Parathyroid adenoma (tissue), 2 donors: ENCODE measurements around the gene CECR2.

Experiments
- H2AFZ ChIP-seq: fragments of 300-600 bp; sonication (generic); one replicate; pipeline ENCODE4 v1.7.0; 2017; ENCODE audit warnings: antibody characterized with exemption, mild to moderate bottlenecking
- H3K27ac ChIP-seq: fragments of 300-600 bp; sonication (generic); one replicate; pipeline ENCODE4 v1.7.0; 2017
- H3K27me3 ChIP-seq: fragments of 300-600 bp; sonication (generic); one replicate; pipeline ENCODE4 v1.7.0; 2017; ENCODE audit warnings: low read length; ENCODE audit not compliant: control insufficient read depth, insufficient read depth
- H3K36me3 ChIP-seq: fragments of 300-600 bp; sonication (generic); one replicate; pipeline ENCODE4 v1.7.0; 2017; ENCODE audit warnings: low read length; ENCODE audit not compliant: control insufficient read depth, insufficient read depth
- H3K4me1 ChIP-seq: fragments of 300-600 bp; sonication (generic); one replicate; pipeline ENCODE4 v1.7.0; 2017; ENCODE audit warnings: control low read depth
- H3K4me2 ChIP-seq: fragments of 300-600 bp; sonication (generic); one replicate; pipeline ENCODE4 v1.7.0; 2017; ENCODE audit warnings: low read length
- H3K4me3 ChIP-seq: fragments of 300-600 bp; sonication (generic); one replicate; pipeline ENCODE4 v1.7.0; 2017; ENCODE audit warnings: low read depth, low read length
- H3K79me2 ChIP-seq: fragments of 300-600 bp; sonication (generic); one replicate; pipeline ENCODE4 v1.7.0; 2017; ENCODE audit warnings: control low read depth
- H3K9ac ChIP-seq: fragments of 300-600 bp; sonication (generic); one replicate; pipeline ENCODE4 v1.7.0; 2017; ENCODE audit warnings: mild to moderate bottlenecking
- H3K9me3 ChIP-seq: fragments of 300-600 bp; sonication (generic); one replicate; pipeline ENCODE4 v1.7.0; 2017; ENCODE audit warnings: low read length; ENCODE audit not compliant: control insufficient read depth
- CTCF ChIP-seq: fragments of 300-600 bp; sonication (generic); IDR thresholded peaks from one replicate; pipeline ENCODE4 v1.7.0; 2017; ENCODE audit warnings: antibody characterized with exemption, mild to moderate bottlenecking
- donor health status: primary hyperparathyroidism.

The CECR2 gene

DNA sequence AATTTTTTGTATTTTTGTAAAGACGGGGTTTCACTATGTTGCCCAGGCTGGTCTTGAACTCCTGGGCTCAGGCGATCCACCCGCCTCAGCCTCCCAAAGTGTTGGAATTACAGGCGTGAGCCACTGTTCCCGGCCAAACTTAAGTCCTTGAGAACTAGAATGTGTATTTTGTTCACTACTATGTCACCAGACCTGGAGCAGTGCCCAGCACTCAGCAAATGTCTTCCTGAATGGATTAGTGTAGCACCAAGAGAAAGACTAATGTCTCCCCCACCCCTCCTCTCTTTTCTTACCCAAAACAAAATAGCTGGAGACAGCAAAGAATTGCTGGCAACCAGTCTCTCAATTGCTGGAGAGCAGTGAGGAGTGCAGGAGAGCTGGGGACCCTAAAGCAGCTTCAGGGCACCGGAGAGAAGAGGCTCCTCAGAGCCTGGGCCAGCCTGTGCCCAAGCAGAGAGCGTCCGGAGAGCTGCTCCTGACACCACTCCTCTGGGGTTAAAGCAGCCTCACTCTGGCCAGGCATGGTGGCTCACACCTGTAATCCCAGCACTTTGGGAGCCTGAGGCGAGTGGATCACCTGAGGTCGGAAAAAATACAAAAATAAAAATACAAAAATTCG, 209.0 kb downstream of the CECR2 start:
- Histone ChIP-seq H3K27me3 (no peaks in the 10 kb centered on the region), H3K9me3 (no peaks in the 10 kb centered on the region), H3K4me3 (no peak overlapping the region), H3K4me1 (no peaks in the 10 kb centered on the region), H2AFZ (no peak overlapping the region), H3K79me2 (no peaks in the 10 kb centered on the region), H3K36me3 (no peaks in the 10 kb centered on the region), H3K4me2 (no peak overlapping the region), H3K9ac (no peak overlapping the region), H3K27ac (no peak overlapping the region)
- no peak for TF ChIP-seq CTCF

DNA sequence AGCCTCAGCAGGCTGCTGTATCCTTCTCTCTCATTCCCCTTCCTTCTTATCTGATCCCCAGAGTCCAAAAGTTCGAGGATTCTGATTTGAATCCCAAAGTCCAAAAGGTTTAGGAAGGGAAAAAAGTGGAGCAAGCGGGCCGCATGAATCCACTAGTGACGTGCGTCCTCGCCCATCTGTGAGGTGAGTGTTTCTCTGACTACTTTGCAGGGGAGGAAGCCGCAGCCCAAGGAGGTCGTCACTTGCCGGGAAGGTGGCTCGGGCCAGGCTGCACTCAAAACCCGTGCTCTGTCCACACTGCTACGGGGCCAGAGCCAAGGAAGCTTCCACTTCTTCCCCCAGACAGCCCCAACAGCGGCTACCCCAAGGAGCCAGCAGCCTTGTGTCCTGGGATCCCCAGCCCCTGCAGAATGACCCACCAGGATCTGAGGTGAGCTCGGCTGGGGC, 210.3 kb downstream of the CECR2 start:
- TF ChIP-seq CTCF = no peak
- Histone ChIP-seq H3K9ac (no peak overlapping the region), H3K4me2 (no peak overlapping the region), H3K36me3 (no peaks in the 10 kb centered on the region), H3K27me3 (no peaks in the 10 kb centered on the region), H3K4me3 (no peak overlapping the region), H2AFZ (no peak overlapping the region), H3K79me2 (no peaks in the 10 kb centered on the region), H3K27ac (no peak overlapping the region), H3K4me1 (no peaks in the 10 kb centered on the region), H3K9me3 (no peaks in the 10 kb centered on the region)

- Histone ChIP-seq H3K27ac (no peak overlapping the region), H3K4me2 (no peak overlapping the region), H3K9me3 (no peaks in the 10 kb centered on the region), H3K4me3 (no peak overlapping the region), H2AFZ (peak overlapping the region; percentile 34), H3K27me3 (no peaks in the 10 kb centered on the region), H3K9ac (no peak overlapping the region), H3K79me2 (no peaks in the 10 kb centered on the region), H3K36me3 (no peaks in the 10 kb centered on the region), H3K4me1 (no peaks in the 10 kb centered on the region)
- no peak for TF ChIP-seq CTCF
Observed at GRCh38 chr22:17580441-17581031, 211.3 kb downstream of the CECR2 start.

GRCh38 chr22:17581056-17581455, 211.8 kb downstream of the CECR2 start:
- Histone ChIP-seq H3K36me3 (no peaks in the 10 kb centered on the region), H2AFZ (no peak overlapping the region), H3K4me1 (no peaks in the 10 kb centered on the region), H3K9ac (no peak overlapping the region), H3K4me2 (no peak overlapping the region), H3K27me3 (no peaks in the 10 kb centered on the region), H3K9me3 (no peaks in the 10 kb centered on the region), H3K79me2 (no peaks in the 10 kb centered on the region), H3K27ac (no peak overlapping the region), H3K4me3 (no peak overlapping the region)
- TF ChIP-seq CTCF = no peak

- Histone ChIP-seq H3K4me3 (no peak overlapping the region), H3K36me3 (no peaks in the 10 kb centered on the region), H3K9ac (no peak overlapping the region)
Observed at GRCh38 chr22:17581631-17582030, 212.4 kb downstream of the CECR2 start.

More at GRCh38 chr22:17581631-17582030, 212.4 kb downstream of the CECR2 start:
- no peak overlapping the region for H3K27ac ChIP-seq
- no peak for TF ChIP-seq CTCF
- H3K27me3 ChIP-seq = no peaks in the 10 kb centered on the region
- no peak overlapping the region for H3K4me2 ChIP-seq
- H2AFZ ChIP-seq = no peak overlapping the region
- no peaks in the 10 kb centered on the region for H3K9me3 ChIP-seq
- H3K79me2 ChIP-seq = no peaks in the 10 kb centered on the region
- no peaks in the 10 kb centered on the region for H3K4me1 ChIP-seq
